MM.1S (cell line): ENCODE results near the gene POLN.

Source experiments
- EZH2 ChIP-seq: fragments of 300-600 bp; sonication (generic); optimal IDR thresholded peaks from 2 replicates; pipeline ENCODE3; 2017; ENCODE audit warnings: low read depth, mild to moderate bottlenecking, antibody characterized with exemption, low read length, mixed read lengths
- EZH2phosphoT487 ChIP-seq: fragments of 300-600 bp; sonication (generic); IDR thresholded peaks from 2 replicates; pipeline ENCODE4 v1.6.1; 2018; ENCODE audit warnings: antibody characterized with exemption, low read length
- TF ChIP-seq, protein P1 (sequence below): fragments of 300-600 bp; sonication (generic); IDR thresholded peaks from 2 replicates; pipeline ENCODE4 v1.5.1; 2016; ENCODE audit warnings: antibody characterized with exemption, low read length, mixed read lengths

- TF ChIP-seq EZH2 (no peak), EZH2phosphoT487 (no peak)
- TF ChIP-seq, protein P1, sequence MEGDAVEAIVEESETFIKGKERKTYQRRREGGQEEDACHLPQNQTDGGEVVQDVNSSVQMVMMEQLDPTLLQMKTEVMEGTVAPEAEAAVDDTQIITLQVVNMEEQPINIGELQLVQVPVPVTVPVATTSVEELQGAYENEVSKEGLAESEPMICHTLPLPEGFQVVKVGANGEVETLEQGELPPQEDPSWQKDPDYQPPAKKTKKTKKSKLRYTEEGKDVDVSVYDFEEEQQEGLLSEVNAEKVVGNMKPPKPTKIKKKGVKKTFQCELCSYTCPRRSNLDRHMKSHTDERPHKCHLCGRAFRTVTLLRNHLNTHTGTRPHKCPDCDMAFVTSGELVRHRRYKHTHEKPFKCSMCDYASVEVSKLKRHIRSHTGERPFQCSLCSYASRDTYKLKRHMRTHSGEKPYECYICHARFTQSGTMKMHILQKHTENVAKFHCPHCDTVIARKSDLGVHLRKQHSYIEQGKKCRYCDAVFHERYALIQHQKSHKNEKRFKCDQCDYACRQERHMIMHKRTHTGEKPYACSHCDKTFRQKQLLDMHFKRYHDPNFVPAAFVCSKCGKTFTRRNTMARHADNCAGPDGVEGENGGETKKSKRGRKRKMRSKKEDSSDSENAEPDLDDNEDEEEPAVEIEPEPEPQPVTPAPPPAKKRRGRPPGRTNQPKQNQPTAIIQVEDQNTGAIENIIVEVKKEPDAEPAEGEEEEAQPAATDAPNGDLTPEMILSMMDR: no peak
Measured at GRCh38 chr4:2273221-2273620, 31.3 kb upstream of the POLN start.
